Mammary epithelial cell (primary cell): Measurements from ENCODE around the gene CDADC1.

Experiments used
- CTCF ChIP-seq, 2 donors: IDR thresholded peaks in 1 of 2; conservative IDR thresholded peaks in 1 of 2; 2 replicates each; pipeline ENCODE4 v1.5.1; 2011 to 2012; ENCODE audit warnings: inconsistent platforms in 2 of 2, low read length in 2 of 2, mild to moderate bottlenecking in 2 of 2, control low read depth in 1 of 2, low read depth in 1 of 2; ENCODE audit not compliant: insufficient read depth in 1 of 2; ENCODE audit errors: extremely low read depth in 1 of 2
- EZH2 ChIP-seq: IDR thresholded peaks from 2 replicates; pipeline ENCODE4 v1.6.1; 2012; ENCODE audit warnings: low read length, inconsistent platforms, borderline replicate concordance

- TF ChIP-seq CTCF (conservative IDR thresholded peaks at IDR 0.05 in 1 of 2, IDR thresholded peaks at IDR 0.05 in 1 of 2; ENCODE audit: extremely low read depth in 1 of 2, insufficient read depth in 1 of 2, low read depth in 1 of 2, low read length in 2 of 2) (no peak), EZH2 (no peak)
Measured at GRCh38 chr13:49238621-49239020, 9.1 kb upstream of the CDADC1 start.
